Keratinocyte (primary cell): ENCODE data around the gene CDC42. TPM values are rescaled to one million over a fixed set of nuclear protein-coding genes. Genes with fewer than 3 reads are reported as not detected.
"Not testable (repeated sequence)": the region's sequence is repeated elsewhere in the genome, so short reads cannot be mapped to it uniquely, and the experiment has no call there.

Experiments used
- DNase-seq: peaks from one replicate; pipeline ENCODE4 v3.0.0-alpha.2; 2011; ENCODE audit warnings: low read depth, missing footprints, low spot score
- FAIRE-seq: peaks from 2 replicates; lab custom pipeline; 2011; peaks lifted over from hg19 to GRCh38; lab: Jason Lieb, UNC
- H2AFZ ChIP-seq: 2 replicates; pipeline ENCODE4 v1.6.0; 2012; ENCODE audit warnings: low read length, control low read depth, inconsistent platforms; ENCODE audit not compliant: control insufficient read depth
- H3K27ac ChIP-seq: 2 replicates; pipeline ENCODE4 v1.5.1; 2011; ENCODE audit warnings: low read length; ENCODE audit not compliant: control insufficient read depth, insufficient read depth
- H3K27me3 ChIP-seq: 3 replicates; pipeline ENCODE4 v1.6.0; 2011; ENCODE audit warnings: low read length; ENCODE audit not compliant: control insufficient read depth, insufficient read depth; ENCODE audit errors: extremely low read depth
- H3K36me3 ChIP-seq, 2 experiments: 2 replicates in 1 of 2; 3 replicates in 1 of 2; pipeline ENCODE4 v1.5.1; 2011; ENCODE audit warnings: low read length in 2 of 2, mild to moderate bottlenecking in 1 of 2; ENCODE audit not compliant: control insufficient read depth in 2 of 2, insufficient read depth in 2 of 2; ENCODE audit errors: extremely low read depth in 1 of 2
- H3K4me1 ChIP-seq: 3 replicates; pipeline ENCODE4 v1.5.1; 2011; ENCODE audit warnings: low read length; ENCODE audit not compliant: control insufficient read depth, insufficient read depth; ENCODE audit errors: extremely low read depth
- H3K4me2 ChIP-seq: 3 replicates; pipeline ENCODE4 v1.6.0; 2011; ENCODE audit warnings: low read depth, low read length; ENCODE audit not compliant: control insufficient read depth, insufficient read depth; ENCODE audit errors: extremely low read depth
- H3K4me3 ChIP-seq, 3 experiments: fragments of 200-600 bp in 1 of 3; sonication (generic) in 1 of 3; 2 replicates in 2 of 3; 3 replicates in 1 of 3; pipeline ENCODE4 v1.5.1; 2011 to 2016; ENCODE audit warnings: low read length in 3 of 3, mild to moderate bottlenecking in 3 of 3, control low read depth in 2 of 3, inconsistent platforms in 1 of 3, low read depth in 1 of 3, mixed read lengths in 1 of 3, mixed run types in 1 of 3, moderate library complexity in 1 of 3; ENCODE audit not compliant: control insufficient read depth in 2 of 3, insufficient read depth in 2 of 3; ENCODE audit errors: extremely low read depth in 1 of 3
- H3K79me2 ChIP-seq: 2 replicates; pipeline ENCODE4 v1.6.0; 2012; ENCODE audit warnings: low read length; ENCODE audit not compliant: control insufficient read depth, insufficient read depth
- H3K9ac ChIP-seq: 3 replicates; pipeline ENCODE4 v1.6.0; 2011; ENCODE audit warnings: low read length; ENCODE audit not compliant: control insufficient read depth, insufficient read depth; ENCODE audit errors: extremely low read depth
- H3K9me1 ChIP-seq: 3 replicates; pipeline ENCODE4 v1.6.0; 2011; ENCODE audit warnings: low read length; ENCODE audit not compliant: control insufficient read depth, insufficient read depth; ENCODE audit errors: extremely low read depth
- H3K9me3 ChIP-seq: 2 replicates; pipeline ENCODE4 v1.5.1; 2012; ENCODE audit warnings: low read depth, low read length; ENCODE audit not compliant: control insufficient read depth
- H4K20me1 ChIP-seq: 3 replicates; pipeline ENCODE4 v1.6.0; 2011; ENCODE audit warnings: low read length; ENCODE audit not compliant: control insufficient read depth, insufficient read depth; ENCODE audit errors: extremely low read depth
- CTCF ChIP-seq, 3 experiments: IDR thresholded peaks in 1 of 3; conservative IDR thresholded peaks in 1 of 3; optimal IDR thresholded peaks in 1 of 3; 2 replicates in 2 of 3; 3 replicates in 1 of 3; pipeline versions ENCODE3 to v1.5.1; 2011; ENCODE audit warnings: low read length in 3 of 3, mild to moderate bottlenecking in 3 of 3, moderate library complexity in 2 of 3, control low read depth in 1 of 3, inconsistent platforms in 1 of 3; ENCODE audit not compliant: insufficient read depth in 2 of 3; ENCODE audit errors: extremely low read depth in 1 of 3
- EZH2 ChIP-seq: IDR thresholded peaks from one replicate; pipeline ENCODE4 v1.6.1; 2012; ENCODE audit warnings: inconsistent platforms, mild to moderate bottlenecking, low read length, moderate library complexity
- dilution Hi-C: fragments of 300-500 bp; cut with MboI; formaldehyde crosslinking; loops from one replicate; pipeline ENCODE4 v1.7.0; 2020; ENCODE audit warnings: low sequenced_read_pairs; ENCODE audit not compliant: extremely low pct_ligation_motif_present
- polyA plus RNA-seq, 5 experiments: library from polyadenylated mRNA; depleted of rRNA in 3 of 5; stranded (reverse) in 3 of 5; stranded (forward) in 1 of 5; unstranded in 1 of 5; fragments of >200 nt; gene quantifications; 1 replicate in 1 of 5; 2 replicates in 3 of 5; 3 replicates in 1 of 5; pipeline versions ENCODE4 v1.2.1 to v1.2.3, GENCODE V29; 2011 to 2012; ENCODE audit warnings: missing spikeins in 2 of 5, low read depth in 1 of 5, low replicate concordance in 1 of 5

Gene CDC42
- polyA plus RNA-seq, 1 donor (not counting 4 experiments of a cell fraction or from before 2014, with no cell fraction given) = 499 TPM

GRCh38 chr1:22012752-22013151 lies 39.8 kb upstream of the CDC42 start:
- DNase-seq, H3K9ac ChIP-seq, H3K4me3 ChIP-seq, H3K4me1 ChIP-seq, H3K9me1 ChIP-seq, H3K27me3 ChIP-seq, H3K9me3 ChIP-seq, H4K20me1 ChIP-seq, H3K36me3 ChIP-seq, H3K4me2 ChIP-seq, FAIRE-seq, dilution Hi-C loops, H3K27ac ChIP-seq, H2AFZ ChIP-seq, H3K79me2 ChIP-seq: not testable (repeated sequence)

GRCh38 chr1:22014575-22015206 lies 37.8 kb upstream of the CDC42 start:
- H3K36me3 ChIP-seq, H3K4me2 ChIP-seq, H3K9ac ChIP-seq, H3K9me3 ChIP-seq, H4K20me1 ChIP-seq, DNase-seq, H3K27me3 ChIP-seq, FAIRE-seq, dilution Hi-C loops, H3K79me2 ChIP-seq, H3K27ac ChIP-seq, H2AFZ ChIP-seq, H3K4me3 ChIP-seq, H3K9me1 ChIP-seq: not testable (repeated sequence)
- H3K4me1 ChIP-seq = peaks cover 13% of the 10 kb centered on the region

- Histone ChIP-seq H3K36me3 (no peaks in the 10 kb centered on the region), H3K9me3 (no peaks in the 10 kb centered on the region), H3K27ac (peak overlapping the region; percentile 72), H3K4me2 (peak overlapping the region; percentile 63), H3K9me1 (peaks cover 2% of the 10 kb centered on the region), H3K9ac (peak overlapping the region; percentile 38), H4K20me1 (no peaks in the 10 kb centered on the region), H3K4me3 (no peak overlapping the region), H2AFZ (peak overlapping the region; percentile 1), H3K27me3 (no peaks in the 10 kb centered on the region), H3K4me1 (peaks cover 13% of the 10 kb centered on the region), H3K79me2 (no peaks in the 10 kb centered on the region)
- dilution Hi-C loops = no loop called here
- peak; percentile 93 for FAIRE-seq
- TF ChIP-seq CTCF (optimal IDR thresholded peaks at IDR 0.05 in 1 of 3, IDR thresholded peaks at IDR 0.05 in 1 of 3, conservative IDR thresholded peaks at IDR 0.05 in 1 of 3; ENCODE audit: extremely low read depth in 1 of 3, insufficient read depth in 2 of 3, low read length in 3 of 3) = peak; percentile 25 to 33 (median 29)
- TF ChIP-seq EZH2 = no peak
- DNase-seq = no peak
Observed at GRCh38 chr1:22018583-22019559, 33.6 kb upstream of the CDC42 start.
